Neural progenitor cell (in vitro differentiated cells): ENCODE data around the gene LRFN4. TPM values are rescaled to one million over a fixed set of nuclear protein-coding genes. Genes with fewer than 3 reads are reported as not detected.

Experiments used
- DNase-seq: peaks from one replicate; pipeline ENCODE4 v3.0.0-alpha.2; 2016; ENCODE audit warnings: low spot score
- H2AFZ ChIP-seq: fragments of 200-600 bp; sonication (generic); replicated peaks from 2 replicates; pipeline ENCODE4 v1.6.1; 2016; ENCODE audit warnings: antibody characterized with exemption
- H3F3A ChIP-seq: fragments of 200-600 bp; sonication (generic); 2 replicates; pipeline ENCODE4 v1.6.1; 2016; ENCODE audit warnings: antibody characterized with exemption, low read depth
- H3K27ac ChIP-seq: fragments of 200-600 bp; sonication (generic); 2 replicates; pipeline ENCODE4 v1.5.1; 2016; ENCODE audit warnings: mild to moderate bottlenecking
- H3K27me3 ChIP-seq: fragments of 200-600 bp; sonication (generic); 2 replicates; pipeline ENCODE4 v1.6.1; 2016; ENCODE audit warnings: mild to moderate bottlenecking, moderate library complexity
- H3K36me3 ChIP-seq: fragments of 200-600 bp; sonication (generic); 2 replicates; pipeline ENCODE4 v1.5.1; 2016
- H3K4me1 ChIP-seq: fragments of 200-600 bp; sonication (generic); 2 replicates; pipeline ENCODE4 v1.6.1; 2016; ENCODE audit warnings: mixed run types
- H3K4me2 ChIP-seq: fragments of 200-600 bp; sonication (generic); 2 replicates; pipeline ENCODE4 v1.6.1; 2016
- H3K4me3 ChIP-seq: fragments of 200-600 bp; sonication (generic); 2 replicates; pipeline ENCODE4 v1.5.1; 2016
- H3K79me2 ChIP-seq: fragments of 200-600 bp; sonication (generic); 2 replicates; pipeline ENCODE4 v1.6.1; 2016; ENCODE audit warnings: low read depth
- H3K9ac ChIP-seq: fragments of 200-600 bp; sonication (generic); 2 replicates; pipeline ENCODE4 v1.6.1; 2016
- H3K9me3 ChIP-seq: fragments of 200-600 bp; sonication (generic); 2 replicates; pipeline ENCODE4 v1.5.1; 2016; ENCODE audit warnings: low read depth
- H4K20me1 ChIP-seq: fragments of 200-600 bp; sonication (generic); 2 replicates; pipeline ENCODE4 v1.6.1; 2016; ENCODE audit warnings: low read depth
- H3K27ac Mint-ChIP-seq: 3 replicates; pipeline ENCODE4 v1.8.0; 2021; ENCODE audit warnings: mixed read lengths
- H3K27me3 Mint-ChIP-seq: 2 replicates; pipeline ENCODE4 v1.8.0; 2022; ENCODE audit warnings: low read depth, mild to moderate bottlenecking, inconsistent platforms, moderate library complexity, mixed read lengths; ENCODE audit not compliant: insufficient read depth
- H3K36me3 Mint-ChIP-seq: 3 replicates; pipeline ENCODE4 v1.8.0; 2021; ENCODE audit warnings: mixed read lengths
- H3K4me1 Mint-ChIP-seq: 3 replicates; pipeline ENCODE4 v1.8.0; 2021; ENCODE audit warnings: mixed read lengths
- H3K4me3 Mint-ChIP-seq: 3 replicates; pipeline ENCODE4 v1.8.0; 2021; ENCODE audit warnings: mild to moderate bottlenecking, moderate library complexity, mixed read lengths
- H3K9me3 Mint-ChIP-seq: 3 replicates; pipeline ENCODE4 v1.8.0; 2020; ENCODE audit warnings: mixed read lengths
- CTCF ChIP-seq: fragments of 200-600 bp; sonication (generic); IDR thresholded peaks from 2 replicates; pipeline ENCODE4 v1.5.1; 2017; ENCODE audit warnings: antibody characterized with exemption, mild to moderate bottlenecking
- EZH2 ChIP-seq: fragments of 200-600 bp; sonication (generic); IDR thresholded peaks from 2 replicates; pipeline ENCODE4 v1.6.1; 2017; ENCODE audit warnings: antibody characterized with exemption, mild to moderate bottlenecking, moderate library complexity
- EZH2phosphoT487 ChIP-seq: fragments of 200-600 bp; sonication (generic); IDR thresholded peaks from 2 replicates; pipeline ENCODE4 v1.6.1; 2017; ENCODE audit warnings: antibody characterized with exemption
- total RNA-seq: library from RNA; depleted of rRNA; stranded (reverse); fragments of >200 nt; gene quantifications from 2 replicates; pipeline ENCODE4 v1.2.3, GENCODE V29; 2015; ENCODE audit warnings: low replicate concordance

LRFN4 gene
- total RNA-seq, 1 donor from 2014 or later = 6.7 TPM

- Mint-ChIP-seq H3K4me1 (peaks cover 54% of the 10 kb centered on the region), H3K36me3 (no peaks in the 10 kb centered on the region), H3K27ac (no peak overlapping the region), H3K27me3 (peaks cover 9% of the 10 kb centered on the region), H3K9me3 (no peaks in the 10 kb centered on the region), H3K4me3 (no peak overlapping the region)
- Histone ChIP-seq H3K4me2 (no peak overlapping the region), H3K36me3 (no peaks in the 10 kb centered on the region), H3K27me3 (no peaks in the 10 kb centered on the region), H3K27ac (no peak overlapping the region), H3K9ac (no peak overlapping the region), H3K79me2 (no peaks in the 10 kb centered on the region), H3K9me3 (no peaks in the 10 kb centered on the region), H4K20me1 (peaks cover 9% of the 10 kb centered on the region), H3K4me3 (no peak overlapping the region), H3F3A (peaks cover 18% of the 10 kb centered on the region), H3K4me1 (peaks cover 31% of the 10 kb centered on the region), H2AFZ (no peak overlapping the region)
- no peak for DNase-seq
- no peak for TF ChIP-seq EZH2phosphoT487
- TF ChIP-seq CTCF = no peak
- no peak for TF ChIP-seq EZH2
Measured at GRCh38 chr11:66885469-66885868, 28.6 kb downstream of the LRFN4 start.

GRCh38 chr11:66885950-66886440 lies 29.1 kb downstream of the LRFN4 start:
- H3K79me2 ChIP-seq = no peaks in the 10 kb centered on the region
- peaks cover 23% of the 10 kb centered on the region for H3F3A ChIP-seq
- Mint-ChIP-seq H3K27ac (peak overlapping the region; percentile 72), H3K9me3 (no peaks in the 10 kb centered on the region), H3K4me1 (peaks cover 55% of the 10 kb centered on the region), H3K36me3 (no peaks in the 10 kb centered on the region), H3K27me3 (peaks cover 9% of the 10 kb centered on the region), H3K4me3 (no peak overlapping the region)
- H3K9me3 ChIP-seq = no peaks in the 10 kb centered on the region
- H2AFZ ChIP-seq = no peak overlapping the region
- H4K20me1 ChIP-seq = peaks cover 14% of the 10 kb centered on the region
- TF ChIP-seq EZH2phosphoT487 (no peak), EZH2 (no peak), CTCF (no peak)
- no peaks in the 10 kb centered on the region for H3K27me3 ChIP-seq
- H3K4me3 ChIP-seq = no peak overlapping the region
- no peak overlapping the region for H3K27ac ChIP-seq
- no peak for DNase-seq
- H3K9ac ChIP-seq = no peak overlapping the region
- peaks cover 29% of the 10 kb centered on the region for H3K4me1 ChIP-seq
- no peaks in the 10 kb centered on the region for H3K36me3 ChIP-seq
- H3K4me2 ChIP-seq = no peak overlapping the region

DNA sequence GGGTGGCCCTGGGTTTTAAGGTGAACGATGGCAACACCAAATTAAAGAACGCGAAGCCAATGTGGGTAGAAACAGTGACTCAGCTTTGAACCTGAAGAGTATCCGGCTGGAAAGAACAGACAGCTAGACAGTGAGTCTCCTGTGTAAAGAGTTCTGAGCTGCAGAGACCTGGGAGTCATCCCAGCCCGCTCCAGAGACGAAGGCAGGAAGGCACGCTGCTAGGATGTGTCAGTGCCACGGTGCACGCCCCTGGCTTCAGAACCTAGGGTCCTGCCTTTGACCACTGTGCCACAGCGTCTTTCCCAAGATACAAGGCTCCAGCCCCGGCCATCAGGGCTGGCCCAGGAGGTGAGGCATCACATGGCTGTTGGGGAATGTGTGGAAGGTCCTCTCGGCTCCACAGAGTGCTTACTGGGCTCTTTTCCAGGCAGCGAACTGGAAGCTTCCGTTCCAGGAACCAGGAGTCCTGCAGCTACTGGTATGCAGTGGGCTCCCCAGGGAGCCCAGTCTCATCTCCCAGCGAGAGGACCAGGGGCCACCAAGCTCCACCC lies 29.9 kb downstream of the LRFN4 start:
- Mint-ChIP-seq H3K9me3 (no peaks in the 10 kb centered on the region), H3K4me1 (peaks cover 53% of the 10 kb centered on the region), H3K4me3 (no peak overlapping the region), H3K27me3 (peaks cover 7% of the 10 kb centered on the region), H3K27ac (peak overlapping the region; percentile 72), H3K36me3 (no peaks in the 10 kb centered on the region)
- Histone ChIP-seq H3K9me3 (no peaks in the 10 kb centered on the region), H3K4me2 (no peak overlapping the region), H3K9ac (no peak overlapping the region), H3K79me2 (no peaks in the 10 kb centered on the region), H2AFZ (no peak overlapping the region), H3K36me3 (no peaks in the 10 kb centered on the region), H3F3A (peaks cover 23% of the 10 kb centered on the region), H3K4me3 (no peak overlapping the region), H3K27ac (no peak overlapping the region), H3K4me1 (peaks cover 27% of the 10 kb centered on the region), H3K27me3 (no peaks in the 10 kb centered on the region), H4K20me1 (peaks cover 15% of the 10 kb centered on the region)
- no peak for TF ChIP-seq EZH2phosphoT487
- TF ChIP-seq EZH2 = no peak
- no peak for TF ChIP-seq CTCF
- DNase-seq = no peak
